Effector CD8-positive, alpha-beta T cell (primary cell): ENCODE measurements around the gene FOXA3.
"Not testable (repeated sequence)": the region's sequence is repeated elsewhere in the genome, so short reads cannot be mapped to it uniquely, and the experiment has no call there.

Source experiments
- DNase-seq: peaks from one replicate; lab custom pipeline; 2025; lab: John Stamatoyannopoulos, UW

Gene FOXA3

DNA sequence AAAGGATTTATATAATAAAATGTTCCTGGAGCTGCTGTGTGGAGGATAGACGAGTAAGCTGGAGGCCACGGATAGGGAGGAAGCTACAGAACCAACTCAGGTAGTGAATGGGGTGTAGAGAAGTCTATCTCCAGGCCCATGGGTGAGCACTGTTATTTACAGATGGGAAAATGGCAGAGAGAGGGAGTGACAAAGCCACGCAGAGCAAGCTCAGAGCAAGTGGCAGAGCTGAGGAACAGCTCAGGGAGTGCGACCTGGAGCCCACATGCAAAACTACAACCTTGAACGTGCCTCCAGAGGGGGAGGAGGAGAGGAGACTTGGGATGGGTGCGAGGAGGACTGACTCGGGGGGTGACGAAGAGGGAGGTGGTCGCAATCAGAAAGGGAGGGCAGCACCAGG is 35.6 kb upstream of the FOXA3 start:
- no peak for DNase-seq

- no peak for DNase-seq
Measured at GRCh38 chr19:45828945-45829344, 35.2 kb upstream of the FOXA3 start.

DNA sequence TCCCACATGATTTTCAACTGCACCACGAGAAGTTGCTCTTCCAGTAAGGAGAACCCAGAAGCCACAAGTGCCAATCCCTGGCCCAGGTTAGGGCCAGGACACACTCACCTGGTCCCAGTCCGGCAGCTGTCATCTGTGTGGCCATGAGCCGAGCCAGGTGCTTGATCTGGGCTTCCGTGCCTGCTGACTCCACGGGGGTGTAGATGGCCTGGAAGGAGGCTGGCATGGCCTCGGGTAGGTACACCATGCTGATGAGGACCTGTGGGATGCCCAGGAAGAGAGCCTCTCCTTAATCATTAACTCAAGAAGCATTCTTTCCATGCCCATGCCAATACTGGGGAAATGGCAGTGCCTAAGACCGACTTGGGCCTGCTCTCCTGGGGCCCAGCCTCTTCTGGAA is 29.2 kb upstream of the FOXA3 start:
- no peak for DNase-seq

GRCh38 chr19:45842198-45842597 is 21.9 kb upstream of the FOXA3 start:
- no peak for DNase-seq

DNA sequence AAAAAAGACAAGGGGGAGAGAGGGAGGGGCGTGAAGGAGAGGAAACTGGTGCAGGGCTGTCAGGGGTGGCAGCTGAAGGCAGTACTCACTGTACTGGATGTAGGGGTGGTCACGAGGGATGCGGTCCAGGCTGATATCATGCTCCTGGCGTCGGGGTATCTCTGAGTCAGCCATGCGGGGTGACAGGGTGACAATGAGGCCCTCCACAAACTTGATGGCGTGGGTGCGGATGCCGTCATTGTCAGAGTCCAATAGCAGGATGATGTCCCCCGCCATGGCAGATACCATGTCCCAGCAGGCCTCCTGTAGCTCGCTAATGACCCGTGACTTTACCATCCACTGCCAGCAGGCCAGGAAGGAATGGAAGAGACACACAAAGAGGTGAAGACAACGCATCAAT is 16.5 kb upstream of the FOXA3 start:
- DNase-seq = no peak

DNA sequence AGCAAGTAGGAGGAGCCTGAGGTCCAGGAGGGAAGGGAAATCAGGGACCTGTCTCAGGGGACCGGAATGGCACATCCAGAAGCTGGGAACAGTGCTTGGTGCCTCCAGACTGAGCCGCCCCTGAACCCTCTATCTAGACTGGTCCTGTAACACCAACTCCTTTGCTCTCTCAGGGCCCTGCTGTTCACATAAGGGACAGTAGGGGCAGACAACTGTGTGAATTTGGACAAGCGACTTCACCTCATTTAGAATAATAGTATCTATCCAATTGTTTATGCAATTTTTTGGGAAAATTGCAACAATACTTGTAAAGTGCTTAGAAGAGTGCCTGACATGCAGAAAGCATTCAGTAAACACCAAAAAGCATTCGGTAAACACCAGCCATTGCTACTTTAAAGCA is 15.2 kb upstream of the FOXA3 start:
- no peak for DNase-seq

- DNase-seq = no peak
Measured at GRCh38 chr19:45852145-45852750, 11.9 kb upstream of the FOXA3 start.

DNA sequence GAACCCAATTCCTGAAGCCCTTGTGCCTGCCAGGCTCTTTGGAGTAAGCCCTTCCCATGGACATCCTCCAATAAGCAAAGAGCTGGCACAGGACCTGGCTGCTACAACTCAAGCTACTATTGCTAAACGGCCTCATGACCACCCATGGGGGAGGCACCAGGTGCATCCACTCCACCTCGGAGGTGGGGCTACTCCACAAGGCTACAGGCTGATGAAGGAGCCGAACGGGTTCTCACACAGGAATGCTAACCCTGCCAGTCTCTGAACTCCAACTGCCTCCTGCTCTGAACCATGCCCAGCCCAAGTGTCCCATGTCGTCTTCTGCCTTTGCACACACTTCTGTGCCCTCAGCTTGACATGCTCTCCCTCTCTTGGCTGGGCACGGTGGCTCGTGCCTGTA is 11.1 kb upstream of the FOXA3 start:
- no peak for DNase-seq

DNA sequence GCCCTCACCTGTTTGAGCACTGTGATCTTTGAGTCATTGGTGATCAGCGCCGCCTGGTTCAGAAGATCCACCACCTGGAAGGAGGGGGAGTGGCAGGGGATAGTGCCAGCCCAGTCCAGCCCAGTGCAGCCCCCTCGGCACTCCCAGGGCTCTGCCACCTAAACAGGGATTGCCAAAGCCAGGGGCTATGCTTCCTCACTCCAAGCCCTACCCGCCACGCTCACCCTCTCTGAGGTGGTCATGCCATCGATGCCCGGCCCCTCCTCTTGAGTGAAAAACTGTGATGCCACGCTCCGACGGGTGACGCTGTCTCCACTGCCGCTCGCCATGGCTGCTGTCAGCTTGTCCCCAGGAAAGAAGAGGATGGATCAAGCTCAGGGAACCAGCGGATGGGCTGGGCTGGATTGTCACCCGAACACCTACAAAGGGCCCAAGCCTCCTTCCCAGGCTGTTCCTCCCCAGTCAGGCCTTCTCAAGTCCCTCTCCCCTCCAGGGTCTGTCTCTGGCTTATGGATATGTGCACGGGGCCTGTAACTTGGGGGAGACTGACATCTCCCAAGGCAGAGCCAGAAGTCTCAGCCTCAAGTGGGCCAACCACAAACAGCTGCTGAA is 9.9 kb upstream of the FOXA3 start:
- DNase-seq = no peak

GRCh38 chr19:45860359-45861259 is 3.5 kb upstream of the FOXA3 start:
- DNase-seq = no peak

DNA sequence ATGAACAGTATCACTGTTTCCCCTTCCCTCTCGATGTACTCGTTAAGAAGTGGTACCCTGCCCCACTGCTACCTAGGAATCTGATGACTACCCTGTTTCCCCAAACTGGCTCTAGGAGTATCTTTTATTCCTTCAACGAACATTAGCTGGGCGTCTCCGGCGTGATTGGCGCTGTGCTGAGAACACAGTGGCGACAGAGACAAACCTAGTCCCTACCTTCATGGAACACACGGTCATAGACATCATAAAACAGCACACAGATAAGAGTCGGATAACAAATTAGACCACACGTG is 1.9 kb upstream of the FOXA3 start:
- DNase-seq = no peak

GRCh38 chr19:45862564-45863334 is 1.4 kb upstream of the FOXA3 start, which contains the start of gene SYMPK:
TSS of gene SYMPK (minus strand) at chr19:45863147. CDS start at chr19:45854495, 8,652 bp downstream.
- peak; percentile 96 for DNase-seq

- no peak for DNase-seq
Measured at GRCh38 chr19:45863335-45863839, 739 bp upstream of the FOXA3 start.

- no peak for DNase-seq
Measured at GRCh38 chr19:45864629-45865082, 530 bp downstream of the FOXA3 start.

GRCh38 chr19:45865269-45865948 is 1.3 kb downstream of the FOXA3 start:
- no peak for DNase-seq

DNA sequence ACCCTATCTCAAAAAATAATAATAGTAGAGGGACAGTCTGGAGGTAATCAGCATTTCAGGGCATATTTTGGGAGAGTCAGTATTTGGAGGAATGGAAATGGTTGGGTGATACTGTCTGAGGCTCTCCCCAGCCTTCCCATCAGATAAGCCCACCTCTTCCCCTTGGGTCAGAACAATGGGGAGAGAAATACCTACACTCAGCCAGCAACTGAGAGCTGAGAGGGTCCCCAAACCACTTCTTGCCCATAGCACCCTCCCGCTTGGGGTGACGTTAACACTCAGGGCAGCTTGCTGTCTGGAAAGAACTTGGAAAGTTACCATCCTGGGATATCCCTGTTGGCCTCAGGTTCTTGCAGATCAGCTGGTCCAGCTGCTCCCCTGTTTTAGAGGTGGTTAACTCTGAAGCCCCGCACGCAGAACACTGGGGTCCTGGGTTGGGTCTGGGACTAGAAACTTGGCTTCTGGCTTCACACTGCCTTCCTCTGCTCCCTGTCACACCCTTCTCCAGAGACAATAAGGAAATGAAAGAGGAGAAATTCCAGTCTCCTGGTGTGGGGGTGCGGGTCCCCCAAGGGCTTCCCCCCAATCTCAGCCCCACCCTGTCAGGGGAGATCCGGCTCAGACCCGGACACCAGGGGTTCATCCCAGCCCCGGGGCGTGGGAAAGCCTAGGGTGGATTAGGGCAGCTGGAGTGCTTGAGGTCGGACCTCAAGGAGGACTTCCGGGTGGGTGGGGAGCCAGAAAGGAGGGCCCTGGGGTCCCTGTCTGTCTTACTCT is 2.5 kb downstream of the FOXA3 start:
- DNase-seq = no peak

GRCh38 chr19:45867241-45867640 is 3.1 kb downstream of the FOXA3 start:
- DNase-seq = not testable (repeated sequence)

DNA sequence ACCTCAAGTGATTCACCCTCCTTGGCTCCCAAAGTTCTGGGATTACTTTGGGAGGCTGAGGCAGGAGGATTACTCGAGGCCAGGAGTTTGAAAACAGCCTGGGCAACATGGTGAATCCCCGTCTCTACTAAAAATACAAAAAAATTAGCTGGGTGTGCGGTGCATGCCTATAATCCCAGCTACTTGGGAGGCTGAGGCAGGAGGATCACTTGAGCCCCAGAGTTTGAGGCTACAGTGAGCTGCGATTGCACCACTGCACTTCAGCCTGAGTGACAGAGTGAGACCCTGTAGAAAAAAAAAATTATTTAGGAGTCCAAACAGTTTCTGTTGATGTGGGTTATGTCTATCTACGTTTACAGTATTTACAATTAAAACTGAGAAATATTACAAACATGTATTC is 6.7 kb downstream of the FOXA3 start:
- no peak for DNase-seq

DNA sequence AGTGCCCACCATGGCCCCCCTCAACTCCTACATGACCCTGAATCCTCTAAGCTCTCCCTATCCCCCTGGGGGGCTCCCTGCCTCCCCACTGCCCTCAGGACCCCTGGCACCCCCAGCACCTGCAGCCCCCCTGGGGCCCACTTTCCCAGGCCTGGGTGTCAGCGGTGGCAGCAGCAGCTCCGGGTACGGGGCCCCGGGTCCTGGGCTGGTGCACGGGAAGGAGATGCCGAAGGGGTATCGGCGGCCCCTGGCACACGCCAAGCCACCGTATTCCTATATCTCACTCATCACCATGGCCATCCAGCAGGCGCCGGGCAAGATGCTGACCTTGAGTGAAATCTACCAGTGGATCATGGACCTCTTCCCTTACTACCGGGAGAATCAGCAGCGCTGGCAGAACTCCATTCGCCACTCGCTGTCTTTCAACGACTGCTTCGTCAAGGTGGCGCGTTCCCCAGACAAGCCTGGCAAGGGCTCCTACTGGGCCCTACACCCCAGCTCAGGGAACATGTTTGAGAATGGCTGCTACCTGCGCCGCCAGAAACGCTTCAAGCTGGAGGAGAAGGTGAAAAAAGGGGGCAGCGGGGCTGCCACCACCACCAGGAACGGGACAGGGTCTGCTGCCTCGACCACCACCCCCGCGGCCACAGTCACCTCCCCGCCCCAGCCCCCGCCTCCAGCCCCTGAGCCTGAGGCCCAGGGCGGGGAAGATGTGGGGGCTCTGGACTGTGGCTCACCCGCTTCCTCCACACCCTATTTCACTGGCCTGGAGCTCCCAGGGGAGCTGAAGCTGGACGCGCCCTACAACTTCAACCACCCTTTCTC is 8.2 kb downstream of the FOXA3 start:
- DNase-seq = no peak
